Fibroblast of lung (primary cell): ENCODE results near the gene FAM111A. TPM values are rescaled to one million over a fixed set of nuclear protein-coding genes. Genes with fewer than 3 reads are reported as not detected.
"Not testable (repeated sequence)": the region's sequence is repeated elsewhere in the genome, so short reads cannot be mapped to it uniquely, and the experiment has no call there.

ENCODE experiments used
- DNase-seq, 2 donors: peaks; one replicate each; pipeline versions ENCODE4 v3.0.0 to v3.0.0-alpha.2; 2010; ENCODE audit warnings: low read depth in 2 of 2
- H2AFZ ChIP-seq: 2 replicates; pipeline ENCODE4 v1.5.1; 2012; ENCODE audit warnings: low read length, control low read depth, inconsistent platforms
- H3K27ac ChIP-seq: 2 replicates; pipeline ENCODE4 v1.5.1; 2011; ENCODE audit warnings: low read length, control low read depth; ENCODE audit not compliant: insufficient read depth
- H3K27me3 ChIP-seq: 2 replicates; pipeline ENCODE4 v1.5.1; 2011; ENCODE audit warnings: mild to moderate bottlenecking, low read length; ENCODE audit not compliant: control insufficient read depth, insufficient read depth
- H3K36me3 ChIP-seq: 2 replicates; pipeline ENCODE4 v1.5.1; 2011; ENCODE audit warnings: low read length; ENCODE audit not compliant: control insufficient read depth, insufficient read depth
- H3K4me1 ChIP-seq: 2 replicates; pipeline ENCODE4 v1.5.1; 2011; ENCODE audit warnings: low read length; ENCODE audit not compliant: control insufficient read depth, insufficient read depth; ENCODE audit errors: extremely low read depth
- H3K4me2 ChIP-seq: 2 replicates; pipeline ENCODE4 v1.5.1; 2011; ENCODE audit warnings: low read length, control low read depth; ENCODE audit not compliant: insufficient read depth; ENCODE audit errors: extremely low read depth
- H3K4me3 ChIP-seq, 4 experiments: fragments of 200-600 bp in 1 of 4; sonication (generic) in 1 of 4; replicated peaks in 1 of 4; 2 replicates each; pipeline ENCODE4 v1.5.1; 2011 to 2016; ENCODE audit warnings: low read length in 4 of 4, low read depth in 3 of 4, mild to moderate bottlenecking in 3 of 4, control low read depth in 2 of 4, inconsistent platforms in 1 of 4, mixed read lengths in 1 of 4; ENCODE audit not compliant: insufficient read depth in 1 of 4; ENCODE audit errors: control extremely low read depth in 1 of 4
- H3K79me2 ChIP-seq: 2 replicates; pipeline ENCODE4 v1.5.1; 2012; ENCODE audit warnings: mild to moderate bottlenecking, low read length, inconsistent platforms; ENCODE audit not compliant: control insufficient read depth, insufficient read depth
- H3K9ac ChIP-seq: 2 replicates; pipeline ENCODE4 v1.5.1; 2011; ENCODE audit warnings: mild to moderate bottlenecking, low read length, control low read depth; ENCODE audit not compliant: insufficient read depth
- H3K9me3 ChIP-seq: 2 replicates; pipeline ENCODE4 v1.5.1; 2012; ENCODE audit warnings: low read depth, low read length; ENCODE audit not compliant: control insufficient read depth, insufficient read depth
- H4K20me1 ChIP-seq: 2 replicates; pipeline ENCODE4 v1.5.1; 2011; ENCODE audit warnings: low read length; ENCODE audit not compliant: control insufficient read depth, insufficient read depth; ENCODE audit errors: extremely low read depth
- EZH2 ChIP-seq: IDR thresholded peaks from 2 replicates; pipeline ENCODE4 v1.5.1; 2012; ENCODE audit warnings: low read length, control low read depth, mild to moderate bottlenecking; ENCODE audit errors: missing control alignments
- polyA minus RNA-seq: library from RNA; depleted of rRNA, polyadenylated mRNA; stranded (reverse); fragments of >200 nt; gene quantifications from 2 replicates; pipeline ENCODE4 v1.2.3, GENCODE V29; 2011; ENCODE audit warnings: low replicate concordance
- polyA plus RNA-seq, 2 donors: library from polyadenylated mRNA; depleted of rRNA in 1 of 2; stranded (reverse) in 1 of 2; unstranded in 1 of 2; fragments of >200 nt; gene quantifications; 2 replicates each; pipeline ENCODE4 v1.2.1, GENCODE V29; 2011 to 2012; ENCODE audit warnings: missing spikeins in 1 of 2
- total RNA-seq: library from RNA; depleted of rRNA; stranded (reverse); fragments of >200 nt; gene quantifications from 2 replicates; pipeline ENCODE4 v1.2.1, GENCODE V29; 2014
- TF ChIP-seq, protein P1 (sequence below), 2 donors: IDR thresholded peaks in 1 of 2; conservative IDR thresholded peaks in 1 of 2; 1 replicate in 1 of 2; 2 replicates in 1 of 2; pipeline ENCODE4 v1.5.1; 2011 to 2012; ENCODE audit warnings: low read length in 2 of 2, control low read depth in 1 of 2, inconsistent platforms in 1 of 2, low read depth in 1 of 2, mild to moderate bottlenecking in 1 of 2

FAM111A gene
- total RNA-seq (34.7 and 42.3 TPM in 2 replicates), polyA plus RNA-seq (27.1 and 44.2 TPM in 2 replicates), polyA minus RNA-seq (1.3 and 2.8 TPM in 2 replicates)
- polyA plus RNA-seq (2012): 13.2 and 22.2 TPM in 2 replicates

GRCh38 chr11:59142530-59143507 lies at the start of gene FAM111A:
TSS of gene FAM111A (plus strand) at chr11:59142856. CDS start at chr11:59148873, 6,017 bp downstream.
- peak within 1 kb of the TSS; percentile 93 for H2AFZ ChIP-seq
- H3K27ac ChIP-seq: peak within 1 kb of the TSS; percentile 97
- TF ChIP-seq, protein P1, sequence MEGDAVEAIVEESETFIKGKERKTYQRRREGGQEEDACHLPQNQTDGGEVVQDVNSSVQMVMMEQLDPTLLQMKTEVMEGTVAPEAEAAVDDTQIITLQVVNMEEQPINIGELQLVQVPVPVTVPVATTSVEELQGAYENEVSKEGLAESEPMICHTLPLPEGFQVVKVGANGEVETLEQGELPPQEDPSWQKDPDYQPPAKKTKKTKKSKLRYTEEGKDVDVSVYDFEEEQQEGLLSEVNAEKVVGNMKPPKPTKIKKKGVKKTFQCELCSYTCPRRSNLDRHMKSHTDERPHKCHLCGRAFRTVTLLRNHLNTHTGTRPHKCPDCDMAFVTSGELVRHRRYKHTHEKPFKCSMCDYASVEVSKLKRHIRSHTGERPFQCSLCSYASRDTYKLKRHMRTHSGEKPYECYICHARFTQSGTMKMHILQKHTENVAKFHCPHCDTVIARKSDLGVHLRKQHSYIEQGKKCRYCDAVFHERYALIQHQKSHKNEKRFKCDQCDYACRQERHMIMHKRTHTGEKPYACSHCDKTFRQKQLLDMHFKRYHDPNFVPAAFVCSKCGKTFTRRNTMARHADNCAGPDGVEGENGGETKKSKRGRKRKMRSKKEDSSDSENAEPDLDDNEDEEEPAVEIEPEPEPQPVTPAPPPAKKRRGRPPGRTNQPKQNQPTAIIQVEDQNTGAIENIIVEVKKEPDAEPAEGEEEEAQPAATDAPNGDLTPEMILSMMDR (conservative IDR thresholded peaks at IDR 0.05 in 1 of 2, IDR thresholded peaks at IDR 0.05 in 1 of 2; ENCODE audit: low read depth in 1 of 2, low read length in 2 of 2): peak in 1 of 2 donors; percentile 32
- no peak for TF ChIP-seq EZH2
- H3K9ac ChIP-seq: peak within 1 kb of the TSS; percentile 92
- DNase-seq: peak; percentile 85 to 89
- H4K20me1 ChIP-seq: no peaks in the 10 kb centered on the region
- H3K36me3 ChIP-seq: peaks cover 1% of the 10 kb centered on the region
- peak within 1 kb of the TSS; percentile 72 for H3K4me2 ChIP-seq
- H3K27me3 ChIP-seq: no peaks in the 10 kb centered on the region
- peak within 1 kb of the TSS; percentile 82 to 96 (median 94) for H3K4me3 ChIP-seq
- peaks cover 11% of the 10 kb centered on the region for H3K4me1 ChIP-seq
- peaks cover 26% of the 10 kb centered on the region for H3K79me2 ChIP-seq
- no peaks in the 10 kb centered on the region for H3K9me3 ChIP-seq

DNA sequence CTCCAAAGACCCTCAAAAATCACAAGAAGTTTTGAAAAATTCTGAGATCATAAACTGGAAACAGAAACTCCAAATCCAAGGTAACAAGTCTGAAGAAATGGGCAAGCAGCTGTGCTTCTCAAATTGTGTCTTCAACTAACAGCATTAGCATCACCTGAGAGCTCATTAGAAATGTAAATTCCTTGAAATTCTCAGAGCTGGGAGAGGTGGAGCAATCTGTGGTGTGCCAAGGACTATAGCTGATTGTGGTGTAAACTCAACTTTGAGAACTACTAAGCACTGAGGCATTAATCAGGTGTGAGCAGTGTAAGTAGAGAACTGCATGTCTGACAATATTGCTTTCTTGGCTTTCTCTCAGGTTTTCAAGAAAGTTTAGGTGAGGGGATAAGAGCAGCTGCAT lies 49.1 kb upstream of the FAM111A start:
- H3K79me2 ChIP-seq, DNase-seq, H3K4me2 ChIP-seq, H3K36me3 ChIP-seq, H2AFZ ChIP-seq, H3K4me1 ChIP-seq, H4K20me1 ChIP-seq, H3K9me3 ChIP-seq, H3K4me3 ChIP-seq, H3K27ac ChIP-seq, H3K27me3 ChIP-seq, H3K9ac ChIP-seq: not testable (repeated sequence)

DNA sequence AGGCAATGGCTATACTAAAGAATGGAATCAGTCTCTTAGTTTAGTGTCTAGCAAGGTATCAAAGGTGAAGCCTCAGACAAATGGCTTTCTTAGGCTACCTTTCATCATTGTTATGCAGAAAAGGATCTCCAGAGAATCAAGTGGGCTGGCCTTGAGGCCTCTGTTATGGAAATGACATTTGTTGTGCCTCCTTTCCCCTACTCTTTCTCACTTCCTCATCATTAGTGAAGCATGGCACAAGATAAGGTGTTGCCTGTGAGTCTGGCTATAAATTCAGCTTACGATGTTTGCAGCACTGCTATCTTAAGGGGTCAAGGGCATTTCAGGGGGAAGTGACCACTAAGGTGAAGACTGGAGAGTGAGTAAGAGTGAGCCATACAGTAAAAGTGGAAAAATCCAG lies 47.4 kb upstream of the FAM111A start:
- H3K79me2 ChIP-seq, H3K4me2 ChIP-seq, H3K27me3 ChIP-seq, DNase-seq, H3K4me1 ChIP-seq, H3K9me3 ChIP-seq, H3K27ac ChIP-seq, H3K4me3 ChIP-seq, H4K20me1 ChIP-seq, H3K36me3 ChIP-seq, H2AFZ ChIP-seq, H3K9ac ChIP-seq: not testable (repeated sequence)

DNA sequence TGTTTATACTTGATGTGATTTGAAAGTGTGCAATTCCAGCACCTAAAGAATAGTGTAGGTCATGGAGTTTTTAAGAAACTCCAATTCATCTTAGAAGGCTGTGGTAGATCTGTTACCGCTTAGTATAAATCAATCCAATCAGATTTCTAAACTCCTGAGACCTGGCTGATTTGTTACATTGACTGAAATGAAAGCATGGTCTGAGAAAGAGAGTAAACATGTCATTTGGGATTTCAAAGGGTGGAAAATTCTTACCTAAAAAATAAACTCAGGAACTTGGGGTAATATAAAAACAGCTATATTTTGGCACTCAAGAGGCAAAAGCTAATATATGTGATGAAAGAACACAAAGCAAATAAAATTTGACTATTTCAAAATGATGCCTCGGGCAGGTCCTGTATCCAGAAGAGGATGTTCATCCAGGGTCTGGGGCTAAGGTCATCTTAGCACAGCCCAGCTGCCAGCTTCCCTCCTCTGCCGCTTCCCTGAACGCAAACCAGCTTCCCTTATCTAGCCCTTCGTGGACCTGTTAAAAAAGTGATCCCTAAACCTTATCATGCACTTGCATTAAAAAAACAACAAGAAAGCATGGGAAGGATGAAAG lies 46.6 kb upstream of the FAM111A start:
- not testable (repeated sequence) for H3K4me2 ChIP-seq, H3K9me3 ChIP-seq, H3K9ac ChIP-seq, H3K27ac ChIP-seq, H3K4me3 ChIP-seq, H3K27me3 ChIP-seq, H4K20me1 ChIP-seq, H3K4me1 ChIP-seq, H3K79me2 ChIP-seq, H3K36me3 ChIP-seq, H2AFZ ChIP-seq, DNase-seq
